ENCODE results near the gene FNBP1. TPM values are rescaled to one million over a fixed set of nuclear protein-coding genes. Genes with fewer than 3 reads are reported as not detected.

FNBP1 gene
- total and polyA plus RNA-seq, 2 of the 13 experiments (the other 11 are each of a cell fraction or from before 2014, with no cell fraction given) = 5.4 to 19.5 TPM

DNA sequence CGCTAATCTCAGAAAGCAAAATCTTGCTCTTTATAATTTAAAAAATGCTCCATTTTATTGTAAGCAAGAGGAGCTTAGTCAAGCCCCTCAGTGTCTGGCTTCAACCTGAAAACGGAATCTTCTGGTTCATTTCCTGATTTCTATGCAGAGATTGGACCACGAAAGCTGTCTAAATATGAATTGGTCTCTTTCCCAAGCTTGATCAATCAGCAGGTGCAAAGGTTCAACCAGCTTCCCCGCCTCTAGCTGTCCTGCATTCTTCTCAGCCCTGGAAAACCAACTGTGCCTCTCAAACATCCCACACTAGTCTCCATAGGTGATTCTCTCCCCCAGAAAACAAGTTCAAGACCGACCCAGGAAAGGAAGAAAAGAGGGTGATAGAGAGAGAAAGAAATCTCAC is 34.5 kb downstream of the FNBP1 start (continued):
- TF ChIP-seq ZC3H13 (CRISPR knock-in tag; IDR thresholded peaks at IDR 0.05) (no peak), POGZ (CRISPR knock-in tag; IDR thresholded peaks at IDR 0.05) (peak; percentile 56), ZNF224 (CRISPR knock-in tag; IDR thresholded peaks at IDR 0.05) (no peak), JARID2 (CRISPR knock-in tag; IDR thresholded peaks at IDR 0.05; ENCODE audit: insufficient replicate concordance) (no peak), TBL1XR1 (IDR thresholded peaks at IDR 0.05; ENCODE audit: borderline replicate concordance, low read length, partially characterized antibody) (no peak), MAZ (IDR thresholded peaks at IDR 0.05; ENCODE audit: borderline replicate concordance, low read depth, low read length) (no peak), MAZ (CRISPR knock-in tag; IDR thresholded peaks at IDR 0.05; ENCODE audit: low read depth) (peak; percentile 36; the same call in 1 of the 2 replicates), ZNF792 (CRISPR knock-in tag; IDR thresholded peaks at IDR 0.05) (peak; percentile 45; the same call in 1 of the 2 replicates), DPF2 (CRISPR knock-in tag; IDR thresholded peaks at IDR 0.05; ENCODE audit: borderline replicate concordance, low read depth) (peak; percentile 67; the same call in 1 of the 2 replicates), TCF7 (IDR thresholded peaks at IDR 0.05; ENCODE audit: low read depth) (no peak), ZBTB1 (CRISPR knock-in tag; IDR thresholded peaks at IDR 0.05; ENCODE audit: borderline replicate concordance) (no peak), KDM4B (CRISPR knock-in tag; IDR thresholded peaks at IDR 0.05) (no peak), SALL1 (CRISPR knock-in tag; IDR thresholded peaks at IDR 0.05) (peak; percentile 86), ELF1 (CRISPR knock-in tag; IDR thresholded peaks at IDR 0.05) (peak; percentile 21; the same call in 1 of the 2 replicates), SAP130 (CRISPR knock-in tag; IDR thresholded peaks at IDR 0.05; ENCODE audit: low read depth) (peak; percentile 33; the same call in 1 of the 2 replicates), ADNP (CRISPR knock-in tag; IDR thresholded peaks at IDR 0.05) (peak; percentile 65; the same call in 1 of the 2 replicates), MAFG (CRISPR knock-in tag; IDR thresholded peaks at IDR 0.05) (no peak), EP300 (IDR thresholded peaks at IDR 0.05; ENCODE audit: low read depth in 2 of 2, low read length in 2 of 2) (0 out of 4 replicates have a peak, but pooled peaks of 1 of the 2 experiments have one; percentile 40), EP300 (CRISPR knock-in tag; IDR thresholded peaks at IDR 0.05; ENCODE audit: borderline replicate concordance) (no peak), HOXA3 (CRISPR knock-in tag; IDR thresholded peaks at IDR 0.05) (no peak; the same call in 1 of the 2 replicates), ZNF644 (CRISPR knock-in tag; IDR thresholded peaks at IDR 0.05; ENCODE audit: low read depth) (peak; percentile 77), CCAR2 (optimal IDR thresholded peaks at IDR 0.05; ENCODE audit: low read depth, low read length) (no peak), FOXA3 (CRISPR knock-in tag; IDR thresholded peaks at IDR 0.05) (0 out of 2 replicates have a peak, but pooled peaks have one; percentile 11)
- TF ChIP-seq, protein P1, sequence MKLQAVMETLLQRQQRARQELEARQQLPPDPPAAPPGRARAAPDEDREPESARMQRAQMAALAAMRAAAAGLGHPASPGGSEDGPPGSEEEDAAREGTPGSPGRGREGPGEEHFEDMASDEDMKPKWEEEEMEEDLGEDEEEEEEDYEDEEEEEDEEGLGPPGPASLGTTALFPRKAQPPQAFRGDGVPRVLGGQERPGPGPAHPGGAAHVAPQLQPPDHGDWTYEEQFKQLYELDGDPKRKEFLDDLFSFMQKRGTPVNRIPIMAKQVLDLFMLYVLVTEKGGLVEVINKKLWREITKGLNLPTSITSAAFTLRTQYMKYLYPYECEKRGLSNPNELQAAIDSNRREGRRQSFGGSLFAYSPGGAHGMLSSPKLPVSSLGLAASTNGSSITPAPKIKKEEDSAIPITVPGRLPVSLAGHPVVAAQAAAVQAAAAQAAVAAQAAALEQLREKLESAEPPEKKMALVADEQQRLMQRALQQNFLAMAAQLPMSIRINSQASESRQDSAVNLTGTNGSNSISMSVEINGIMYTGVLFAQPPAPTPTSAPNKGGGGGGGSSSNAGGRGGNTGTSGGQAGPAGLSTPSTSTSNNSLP (IDR thresholded peaks at IDR 0.05; ENCODE audit: low read depth, low read length) = peak; percentile 68; the same call in 1 of the 2 replicates
- TF ChIP-seq, protein P2, sequence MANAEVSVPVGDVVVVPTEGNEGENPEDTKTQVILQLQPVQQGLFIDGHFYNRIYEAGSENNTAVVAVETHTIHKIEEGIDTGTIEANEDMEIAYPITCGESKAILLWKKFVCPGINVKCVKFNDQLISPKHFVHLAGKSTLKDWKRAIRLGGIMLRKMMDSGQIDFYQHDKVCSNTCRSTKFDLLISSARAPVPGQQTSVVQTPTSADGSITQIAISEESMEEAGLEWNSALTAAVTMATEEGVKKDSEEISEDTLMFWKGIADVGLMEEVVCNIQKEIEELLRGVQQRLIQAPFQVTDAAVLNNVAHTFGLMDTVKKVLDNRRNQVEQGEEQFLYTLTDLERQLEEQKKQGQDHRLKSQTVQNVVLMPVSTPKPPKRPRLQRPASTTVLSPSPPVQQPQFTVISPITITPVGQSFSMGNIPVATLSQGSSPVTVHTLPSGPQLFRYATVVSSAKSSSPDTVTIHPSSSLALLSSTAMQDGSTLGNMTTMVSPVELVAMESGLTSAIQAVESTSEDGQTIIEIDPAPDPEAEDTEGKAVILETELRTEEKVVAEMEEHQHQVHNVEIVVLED (CRISPR knock-in tag; IDR thresholded peaks at IDR 0.05; ENCODE audit: borderline replicate concordance) = no peak
- TF ChIP-seq, protein P3, sequence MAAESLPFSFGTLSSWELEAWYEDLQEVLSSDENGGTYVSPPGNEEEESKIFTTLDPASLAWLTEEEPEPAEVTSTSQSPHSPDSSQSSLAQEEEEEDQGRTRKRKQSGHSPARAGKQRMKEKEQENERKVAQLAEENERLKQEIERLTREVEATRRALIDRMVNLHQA (CRISPR knock-in tag; IDR thresholded peaks at IDR 0.05) = no peak
